Osteoblast (primary cell): ENCODE results near the gene PABPC4L. TPM values are rescaled to one million over a fixed set of nuclear protein-coding genes. Genes with fewer than 3 reads are reported as not detected.
A peak's percentile ranks its signal among the peaks of the same experiment; 100 is the strongest.

ENCODE experiments used
- DNase-seq: peaks from one replicate; pipeline ENCODE4 v3.0.0; 2011; ENCODE audit warnings: low spot score, mixed read lengths; ENCODE audit not compliant: insufficient read length; ENCODE audit errors: missing footprints
- H2AFZ ChIP-seq: 2 replicates; pipeline ENCODE4 v1.6.0; 2011; ENCODE audit warnings: mild to moderate bottlenecking, low read length
- H3K27ac ChIP-seq: 2 replicates; pipeline ENCODE4 v1.5.1; 2011; ENCODE audit warnings: mild to moderate bottlenecking, low read depth, low read length, moderate library complexity
- H3K27me3 ChIP-seq: 2 replicates; pipeline ENCODE4 v1.6.0; 2012; ENCODE audit warnings: mild to moderate bottlenecking, control low read depth, inconsistent platforms, low read length, moderate library complexity; ENCODE audit not compliant: insufficient read depth
- H3K36me3 ChIP-seq: 2 replicates; pipeline ENCODE4 v1.5.1; 2011; ENCODE audit warnings: mild to moderate bottlenecking, low read length, control low read depth, moderate library complexity; ENCODE audit not compliant: insufficient read depth
- H3K4me1 ChIP-seq: 2 replicates; pipeline ENCODE4 v1.5.1; 2011; ENCODE audit warnings: mild to moderate bottlenecking, low read length, control low read depth, moderate library complexity; ENCODE audit not compliant: insufficient read depth
- H3K4me2 ChIP-seq: 2 replicates; pipeline ENCODE4 v1.6.0; 2011; ENCODE audit warnings: mild to moderate bottlenecking, low read length; ENCODE audit not compliant: insufficient read depth
- H3K4me3 ChIP-seq: fragments of 200-600 bp; sonication (generic); 3 replicates; pipeline ENCODE4 v1.5.1; 2012; ENCODE audit warnings: mild to moderate bottlenecking, low read length, inconsistent platforms; ENCODE audit not compliant: insufficient read depth
- H3K79me2 ChIP-seq: 2 replicates; pipeline ENCODE4 v1.6.0; 2012; ENCODE audit warnings: mild to moderate bottlenecking, low read length, control low read depth, inconsistent platforms; ENCODE audit not compliant: insufficient read depth
- H3K9me3 ChIP-seq: 2 replicates; pipeline ENCODE4 v1.5.1; 2011; ENCODE audit warnings: low read depth, low read length, control low read depth
- H4K20me1 ChIP-seq: 2 replicates; pipeline ENCODE4 v1.6.0; 2012; ENCODE audit warnings: mild to moderate bottlenecking, low read length, control low read depth; ENCODE audit not compliant: insufficient read depth
- total RNA-seq: library from RNA; depleted of rRNA; stranded (reverse); fragments of >200 nt; gene quantifications from 2 replicates; pipeline ENCODE4 v1.2.3, GENCODE V29; 2012
- TF ChIP-seq, protein P1 (sequence below): IDR thresholded peaks from 2 replicates; pipeline ENCODE4 v1.5.1; 2011; ENCODE audit warnings: mild to moderate bottlenecking, low read depth, low read length, moderate library complexity; ENCODE audit errors: extremely low read depth

Gene PABPC4L
- total RNA-seq, 1 donor = 1.1 TPM

DNA sequence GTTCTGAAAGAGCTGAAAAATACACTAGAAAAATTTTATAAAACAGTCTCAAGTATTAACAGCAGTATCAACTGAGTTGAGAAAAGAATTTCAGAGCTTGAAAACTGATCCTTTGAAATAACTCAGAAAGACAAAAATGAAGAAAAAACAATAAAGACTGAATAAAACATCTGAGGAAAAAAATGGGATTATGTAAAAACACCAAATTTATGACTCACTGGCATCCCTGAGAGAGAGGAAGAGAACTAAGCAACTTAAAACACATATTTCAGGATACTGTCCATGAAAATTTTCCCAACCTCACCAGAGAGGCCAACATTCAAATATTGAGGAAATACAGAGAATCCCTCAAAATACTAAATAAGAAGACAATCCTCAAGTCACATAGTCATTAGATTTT lies 22.9 kb downstream of the PABPC4L start:
- no peaks in the 10 kb centered on the region for H4K20me1 ChIP-seq
- no peak overlapping the region for H2AFZ ChIP-seq
- DNase-seq = peak; percentile 13
- no peaks in the 10 kb centered on the region for H3K36me3 ChIP-seq
- TF ChIP-seq, protein P1, sequence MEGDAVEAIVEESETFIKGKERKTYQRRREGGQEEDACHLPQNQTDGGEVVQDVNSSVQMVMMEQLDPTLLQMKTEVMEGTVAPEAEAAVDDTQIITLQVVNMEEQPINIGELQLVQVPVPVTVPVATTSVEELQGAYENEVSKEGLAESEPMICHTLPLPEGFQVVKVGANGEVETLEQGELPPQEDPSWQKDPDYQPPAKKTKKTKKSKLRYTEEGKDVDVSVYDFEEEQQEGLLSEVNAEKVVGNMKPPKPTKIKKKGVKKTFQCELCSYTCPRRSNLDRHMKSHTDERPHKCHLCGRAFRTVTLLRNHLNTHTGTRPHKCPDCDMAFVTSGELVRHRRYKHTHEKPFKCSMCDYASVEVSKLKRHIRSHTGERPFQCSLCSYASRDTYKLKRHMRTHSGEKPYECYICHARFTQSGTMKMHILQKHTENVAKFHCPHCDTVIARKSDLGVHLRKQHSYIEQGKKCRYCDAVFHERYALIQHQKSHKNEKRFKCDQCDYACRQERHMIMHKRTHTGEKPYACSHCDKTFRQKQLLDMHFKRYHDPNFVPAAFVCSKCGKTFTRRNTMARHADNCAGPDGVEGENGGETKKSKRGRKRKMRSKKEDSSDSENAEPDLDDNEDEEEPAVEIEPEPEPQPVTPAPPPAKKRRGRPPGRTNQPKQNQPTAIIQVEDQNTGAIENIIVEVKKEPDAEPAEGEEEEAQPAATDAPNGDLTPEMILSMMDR = no peak
- no peak overlapping the region for H3K4me3 ChIP-seq
- H3K4me1 ChIP-seq = no peaks in the 10 kb centered on the region
- peaks cover 2% of the 10 kb centered on the region for H3K9me3 ChIP-seq
- H3K79me2 ChIP-seq = no peaks in the 10 kb centered on the region
- H3K27me3 ChIP-seq = no peaks in the 10 kb centered on the region
- no peak overlapping the region for H3K27ac ChIP-seq
- H3K4me2 ChIP-seq = no peak overlapping the region

GRCh38 chr4:134174271-134174670 lies 27.3 kb downstream of the PABPC4L start:
- H2AFZ ChIP-seq = no peak overlapping the region
- no peak for DNase-seq
- H3K4me2 ChIP-seq = no peak overlapping the region
- no peaks in the 10 kb centered on the region for H3K4me1 ChIP-seq
- no peaks in the 10 kb centered on the region for H3K36me3 ChIP-seq
- no peak overlapping the region for H3K4me3 ChIP-seq
- TF ChIP-seq, protein P1 = no peak
- no peaks in the 10 kb centered on the region for H4K20me1 ChIP-seq
- H3K27ac ChIP-seq = no peak overlapping the region
- H3K9me3 ChIP-seq = peaks cover 2% of the 10 kb centered on the region
- H3K27me3 ChIP-seq = no peaks in the 10 kb centered on the region
- H3K79me2 ChIP-seq = no peaks in the 10 kb centered on the region

GRCh38 chr4:134160211-134160610 lies 41.4 kb downstream of the PABPC4L start:
- H3K36me3 ChIP-seq = no peaks in the 10 kb centered on the region
- TF ChIP-seq, protein P1 = no peak

DNA sequence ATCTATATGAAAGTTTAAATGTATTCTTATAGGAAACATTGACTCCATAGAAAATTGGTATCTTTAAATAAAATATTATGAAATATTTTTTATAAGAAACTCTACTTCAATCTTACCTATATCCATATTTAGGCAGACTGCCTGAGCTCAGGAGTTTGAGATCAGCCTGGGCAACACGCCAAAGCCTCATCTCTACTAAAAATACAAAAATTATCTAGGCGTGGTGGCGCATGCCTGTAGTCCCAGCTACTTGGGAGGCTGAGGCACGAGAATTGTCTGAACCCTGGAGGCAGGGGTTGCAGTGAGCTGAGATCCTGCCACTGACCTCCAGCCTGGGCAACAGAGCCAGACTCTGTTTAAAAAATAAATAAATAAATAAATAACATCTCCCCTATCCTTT lies 47.5 kb downstream of the PABPC4L start:
- Histone ChIP-seq H3K27me3 (no peaks in the 10 kb centered on the region), H3K79me2 (no peaks in the 10 kb centered on the region), H3K4me3 (no peak overlapping the region), H3K36me3 (no peaks in the 10 kb centered on the region), H2AFZ (no peak overlapping the region), H3K4me2 (no peak overlapping the region), H3K9me3 (no peaks in the 10 kb centered on the region), H3K4me1 (no peaks in the 10 kb centered on the region), H4K20me1 (no peaks in the 10 kb centered on the region), H3K27ac (no peak overlapping the region)
- TF ChIP-seq, protein P1 = no peak
- no peak for DNase-seq

More at GRCh38 chr4:134160211-134160610, 41.4 kb downstream of the PABPC4L start:
- H3K4me3 ChIP-seq = no peak overlapping the region
- H3K27me3 ChIP-seq = no peaks in the 10 kb centered on the region
- no peak overlapping the region for H2AFZ ChIP-seq
- no peaks in the 10 kb centered on the region for H3K9me3 ChIP-seq
- no peak for DNase-seq
- no peak overlapping the region for H3K27ac ChIP-seq
- no peaks in the 10 kb centered on the region for H3K79me2 ChIP-seq
- no peak overlapping the region for H3K4me2 ChIP-seq
- H4K20me1 ChIP-seq = no peaks in the 10 kb centered on the region
- no peaks in the 10 kb centered on the region for H3K4me1 ChIP-seq
